ENCODE results near the gene FAM162B.
"Not testable (repeated sequence)": the region's sequence is repeated elsewhere in the genome, so short reads cannot be mapped to it uniquely, and the experiment has no call there.

FAM162B gene

GRCh38 chr6:116714761-116715160 lies 50.8 kb downstream of the FAM162B start:
- no peak for DNase-seq

GRCh38 chr6:116714296-116714695 lies 51.2 kb downstream of the FAM162B start:
- no peak for DNase-seq

- no peak for DNase-seq
Observed at GRCh38 chr6:116705917-116706316, 59.6 kb downstream of the FAM162B start.

GRCh38 chr6:116703888-116704287 lies 61.6 kb downstream of the FAM162B start:
- DNase-seq, result not testable (repeated sequence)

All from islet precursor cell (in vitro differentiated cells).